NCI-H1092 treated with DMSO at 0.1 percent for 48 hours (cell line): ENCODE results near the gene GNG14.
"Not testable (repeated sequence)": the region's sequence is repeated elsewhere in the genome, so short reads cannot be mapped to it uniquely, and the experiment has no call there.

Source experiments
- DNase-seq: peaks from one replicate; lab custom pipeline; 2025; lab: John Stamatoyannopoulos, UW

The GNG14 gene

GRCh38 chr19:12723641-12724426 lies 36.0 kb downstream of the GNG14 start, which contains the start of gene TNPO2:
TSS of gene TNPO2 (minus strand) at chr19:12723932. CDS start at chr19:12720977, 2,955 bp downstream.
- peak; percentile 69 for DNase-seq

- DNase-seq, result not testable (repeated sequence)
Observed at GRCh38 chr19:12725612-12726011, 37.8 kb downstream of the GNG14 start.

GRCh38 chr19:12726988-12727316 lies 39.2 kb downstream of the GNG14 start:
- no peak for DNase-seq

- no peak for DNase-seq
Observed at GRCh38 chr19:12727745-12728433, 40.1 kb downstream of the GNG14 start.

GRCh38 chr19:12730064-12730463 lies 42.3 kb downstream of the GNG14 start:
- no peak for DNase-seq

GRCh38 chr19:12731337-12731736 lies 43.5 kb downstream of the GNG14 start:
- no peak for DNase-seq

- DNase-seq, result no peak
Observed at GRCh38 chr19:12733369-12734214, 45.8 kb downstream of the GNG14 start.

GRCh38 chr19:12736995-12737834 lies 49.4 kb downstream of the GNG14 start, which contains the start of gene GET3:
TSS of gene GET3 (plus strand) at chr19:12737497. CDS start at chr19:12737506, 9 bp downstream.
- peak; percentile 100 for DNase-seq

GRCh38 chr19:12737835-12738351 lies 50.1 kb downstream of the GNG14 start:
- DNase-seq, result no peak
